Stimulated activated CD8-positive, alpha-beta memory T cell treated with anti-CD3 and anti-CD28 coated beads, Interleukin-7, amount 100 ng/mL, for 48 hours (primary cell): ENCODE results near the gene OR5C1.
A peak's percentile ranks its signal among the peaks of the same experiment; 100 is the strongest.
"Not testable (repeated sequence)": the region's sequence is repeated elsewhere in the genome, so short reads cannot be mapped to it uniquely, and the experiment has no call there.

Source experiments
- DNase-seq, 2 donors: peaks; one replicate each; pipeline ENCODE4 v3.0.0-alpha.2; 2020; ENCODE audit warnings: low read depth in 1 of 2; ENCODE audit errors: extremely low read depth in 1 of 2

OR5C1 gene

GRCh38 chr9:122788831-122789230 is at the start of gene OR5C1:
Gene OR5C1 (plus strand): TSS chr9:122788933. CDS start chr9:122788933, 0 bp downstream.
- no peak for DNase-seq

GRCh38 chr9:122742003-122742402 is 46.7 kb upstream of the OR5C1 start, which contains the start of gene OR1L6:
Gene OR1L6 (plus strand): TSS chr9:122742303. CDS start chr9:122749848, 7,545 bp downstream.
- no peak for DNase-seq

DNA sequence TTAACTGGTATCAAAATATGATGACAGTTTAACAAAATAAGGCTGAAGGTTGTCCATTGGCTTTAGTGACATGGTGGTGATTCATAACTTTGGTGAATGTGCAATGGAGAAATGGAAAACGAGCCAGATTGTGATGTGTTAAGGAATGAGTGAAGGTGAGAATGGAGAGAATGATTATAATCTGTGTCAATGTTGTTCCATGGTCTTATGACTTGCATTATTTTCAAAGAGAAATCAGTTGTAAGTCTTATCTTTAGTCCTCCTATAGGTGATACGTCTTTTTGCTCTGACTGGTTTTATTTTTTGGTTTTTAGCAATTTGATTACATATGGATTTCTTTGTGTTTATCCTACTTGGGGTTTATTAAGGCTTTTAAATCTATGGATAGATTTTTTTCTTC is 33.9 kb upstream of the OR5C1 start:
- no peak for DNase-seq

GRCh38 chr9:122767817-122768216 is 20.9 kb upstream of the OR5C1 start:
- no peak for DNase-seq

DNA sequence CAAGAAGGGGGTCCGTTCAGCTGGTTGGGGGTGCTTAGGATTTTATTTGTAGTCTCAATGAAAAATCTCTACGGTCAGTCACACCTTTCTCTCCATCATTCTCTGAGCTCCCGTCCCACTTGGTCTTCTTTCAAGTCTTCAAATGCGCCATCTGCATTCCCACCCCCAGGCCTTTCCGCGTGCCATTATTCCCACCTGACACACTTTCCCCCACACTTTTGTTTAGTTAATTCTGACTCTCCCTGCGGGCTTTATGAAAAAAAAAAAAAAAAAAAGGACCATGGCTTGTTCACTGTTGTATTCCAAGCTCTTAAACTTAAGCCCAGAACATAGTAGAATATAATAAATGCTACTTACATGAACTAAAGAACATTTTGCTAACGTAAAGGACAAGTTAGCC is 11.7 kb upstream of the OR5C1 start:
- DNase-seq = no peak

DNA sequence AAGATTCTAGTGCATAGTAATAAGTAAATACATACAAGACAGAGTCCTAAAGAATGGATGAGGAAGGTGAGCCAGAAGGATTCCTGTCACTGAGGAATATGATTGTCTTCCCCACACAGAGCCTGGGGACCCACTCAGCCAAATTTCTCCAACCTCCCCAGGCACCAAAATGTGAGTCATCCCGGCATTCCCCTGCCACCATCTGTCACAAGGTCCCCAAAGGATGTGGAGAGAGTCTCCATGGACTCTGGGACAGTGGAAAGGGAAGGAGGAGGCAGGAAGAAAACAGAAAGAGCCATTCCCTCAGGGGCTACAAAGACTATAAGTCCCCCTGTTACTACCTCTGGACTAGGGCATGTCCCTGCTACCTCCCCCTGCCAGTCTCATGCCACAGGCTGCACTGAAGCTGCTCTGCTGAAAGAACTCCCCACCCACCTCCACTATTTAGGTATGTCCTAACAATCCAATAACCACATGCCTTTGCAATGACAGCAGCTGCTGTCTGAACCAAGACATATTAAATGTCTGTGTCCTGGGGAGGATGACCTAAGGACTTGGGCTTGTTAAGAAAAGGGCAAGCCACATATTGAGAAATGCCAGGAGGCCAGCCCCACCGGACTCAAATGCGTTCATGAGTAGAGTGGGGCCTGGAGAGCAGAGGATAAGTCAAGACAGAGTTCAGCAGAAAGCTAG is 10.7 kb upstream of the OR5C1 start:
- DNase-seq = no peak

DNA sequence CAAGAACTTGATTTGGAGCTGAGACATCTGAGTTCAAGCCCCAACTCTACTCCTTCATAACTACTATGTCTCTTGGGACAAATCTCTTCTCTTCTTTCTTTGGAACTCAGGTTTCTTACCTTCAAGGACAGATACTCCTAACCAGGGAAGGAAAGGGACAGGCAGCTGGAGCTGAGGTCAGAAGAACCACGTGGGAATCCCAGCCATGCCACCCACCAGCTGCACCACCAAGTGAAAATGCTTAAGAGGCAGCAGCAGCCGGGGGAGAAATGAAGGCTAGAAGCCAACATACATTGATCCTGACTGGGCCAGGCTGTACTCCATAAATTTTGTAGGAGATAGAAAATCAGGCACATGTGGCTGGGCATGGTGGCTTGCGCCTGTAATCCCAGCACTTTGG is 9.6 kb upstream of the OR5C1 start:
- DNase-seq = no peak

DNA sequence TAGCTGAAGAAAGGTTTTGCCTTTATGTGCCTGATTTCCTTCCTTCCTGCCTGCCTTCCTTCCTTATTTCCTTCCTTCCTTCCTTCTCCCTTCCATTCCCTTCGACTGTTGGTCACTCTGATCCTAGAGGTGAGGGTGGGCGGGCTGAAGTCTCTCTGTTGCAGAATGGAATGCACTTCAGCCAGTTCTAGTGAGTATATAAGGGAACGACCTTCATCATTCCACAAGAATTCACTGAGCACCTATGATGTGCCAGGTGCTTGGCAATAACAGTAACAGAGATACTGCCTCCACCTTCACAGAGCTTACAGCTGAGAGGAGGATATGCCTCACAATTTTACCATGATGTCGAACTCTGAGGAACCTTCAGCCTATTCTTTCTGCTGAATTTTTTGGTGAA is 8.7 kb upstream of the OR5C1 start:
- DNase-seq = no peak

- DNase-seq = no peak
Measured at GRCh38 chr9:122781671-122782070, 7.1 kb upstream of the OR5C1 start.

DNA sequence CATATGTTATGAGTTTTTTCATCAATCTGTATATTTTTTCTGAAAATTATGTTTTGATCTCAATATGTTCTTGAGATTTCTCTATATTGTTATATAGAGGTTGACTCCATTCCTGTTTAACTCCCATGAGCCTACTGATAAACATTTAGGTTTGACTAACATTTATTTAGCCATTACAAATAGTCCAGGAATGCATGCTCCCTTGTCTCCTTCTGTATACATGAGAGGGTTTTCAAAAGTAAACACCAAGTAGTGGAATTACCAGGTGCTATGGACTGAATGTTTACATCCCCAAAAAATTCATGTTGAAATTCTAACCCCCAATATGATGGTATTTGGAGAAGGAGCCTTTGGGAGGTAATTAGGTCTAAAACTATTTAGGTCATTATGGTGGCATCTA is 3.5 kb upstream of the OR5C1 start:
- no peak for DNase-seq

DNA sequence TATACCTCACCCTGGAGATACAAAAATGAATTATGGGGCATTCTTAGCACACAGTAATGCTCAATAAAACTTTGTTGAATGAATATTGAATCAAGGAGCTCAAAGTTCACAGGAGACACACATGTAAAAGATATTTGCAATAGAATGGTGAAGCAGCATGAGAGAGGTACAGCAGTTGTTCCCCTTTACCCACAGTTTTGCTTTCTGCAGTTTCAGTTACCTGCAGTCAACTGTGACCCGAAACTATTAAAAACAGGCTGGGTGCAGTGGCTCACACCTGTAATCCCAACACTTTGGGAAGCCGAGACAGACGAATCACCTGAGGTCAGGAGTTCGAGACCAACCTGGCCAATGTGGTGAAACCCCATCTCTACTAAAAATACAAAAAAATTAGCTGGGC is 2.4 kb upstream of the OR5C1 start:
- DNase-seq = no peak

GRCh38 chr9:122789256-122790046 is 718 bp downstream of the OR5C1 start:
- no peak for DNase-seq

GRCh38 chr9:122791872-122792669 is 3.3 kb downstream of the OR5C1 start:
- no peak for DNase-seq

- DNase-seq = no peak
Measured at GRCh38 chr9:122797316-122798063, 8.8 kb downstream of the OR5C1 start.

DNA sequence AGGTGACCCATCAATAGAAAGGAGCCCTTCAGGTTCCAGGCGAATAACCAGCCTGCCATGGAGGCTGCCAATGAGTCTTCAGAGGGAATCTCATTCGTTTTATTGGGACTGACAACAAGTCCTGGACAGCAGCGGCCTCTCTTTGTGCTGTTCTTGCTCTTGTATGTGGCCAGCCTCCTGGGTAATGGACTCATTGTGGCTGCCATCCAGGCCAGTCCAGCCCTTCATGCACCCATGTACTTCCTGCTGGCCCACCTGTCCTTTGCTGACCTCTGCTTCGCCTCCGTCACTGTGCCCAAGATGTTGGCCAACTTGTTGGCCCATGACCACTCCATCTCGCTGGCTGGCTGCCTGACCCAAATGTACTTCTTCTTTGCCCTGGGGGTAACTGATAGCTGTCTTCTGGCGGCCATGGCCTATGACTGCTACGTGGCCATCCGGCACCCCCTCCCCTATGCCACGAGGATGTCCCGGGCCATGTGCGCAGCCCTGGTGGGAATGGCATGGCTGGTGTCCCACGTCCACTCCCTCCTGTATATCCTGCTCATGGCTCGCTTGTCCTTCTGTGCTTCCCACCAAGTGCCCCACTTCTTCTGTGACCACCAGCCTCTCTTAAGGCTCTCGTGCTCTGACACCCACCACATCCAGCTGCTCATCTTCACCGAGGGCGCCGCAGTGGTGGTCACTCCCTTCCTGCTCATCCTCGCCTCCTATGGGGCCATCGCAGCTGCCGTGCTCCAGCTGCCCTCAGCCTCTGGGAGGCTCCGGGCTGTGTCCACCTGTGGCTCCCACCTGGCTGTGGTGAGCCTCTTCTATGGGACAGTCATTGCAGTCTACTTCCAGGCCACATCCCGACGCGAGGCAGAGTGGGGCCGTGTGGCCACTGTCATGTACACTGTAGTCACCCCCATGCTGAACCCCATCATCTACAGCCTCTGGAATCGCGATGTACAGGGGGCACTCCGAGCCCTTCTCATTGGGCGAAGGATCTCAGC is 11.6 kb downstream of the OR5C1 start, which contains the start of gene OR1K1:
Gene OR1K1, plus strand, starts transcription at position 58 of the 995 bp plus-strand sequence. Its CDS starts 0 bp downstream, at position 58.
- no peak for DNase-seq

- no peak for DNase-seq
Measured at GRCh38 chr9:122806661-122807060, 17.9 kb downstream of the OR5C1 start.

- DNase-seq = peak in 1 of 2 donors; percentile 77
Measured at GRCh38 chr9:122807271-122807900, 18.7 kb downstream of the OR5C1 start.

GRCh38 chr9:122808141-122808540 is 19.4 kb downstream of the OR5C1 start:
- no peak for DNase-seq

- DNase-seq = not testable (repeated sequence)
Measured at GRCh38 chr9:122809261-122809660, 20.5 kb downstream of the OR5C1 start.
